Right renal pelvis (tissue), 4 donors: Measurements from ENCODE around the gene GLS2. TPM values are rescaled to one million over a fixed set of nuclear protein-coding genes. Genes with fewer than 3 reads are reported as not detected.
"Not testable (repeated sequence)": the region's sequence is repeated elsewhere in the genome, so short reads cannot be mapped to it uniquely, and the experiment has no call there.

Experiments
- DNase-seq, 4 donors: peaks; one replicate each; pipeline ENCODE4 v3.0.0-alpha.2; 2013; ENCODE audit warnings: low read depth in 4 of 4, low spot score in 3 of 4, missing footprints in 1 of 4
- polyA plus RNA-seq, 4 donors: library from polyadenylated mRNA; unstranded; fragments of 120-200 nt; gene quantifications; one replicate each; pipeline ENCODE4 v1.2.1, GENCODE V29; 2013; ENCODE audit not compliant: insufficient read length in 4 of 4

The GLS2 gene
- polyA plus RNA-seq, 4 donors, result 0.78 to 1.6 (median 1.0) TPM

GRCh38 chr12:56448860-56449621 lies 38.9 kb downstream of the GLS2 start, which contains the start of gene TIMELESS:
TSS of gene TIMELESS (minus strand) at chr12:56449426. CDS start at chr12:56434170, 15,256 bp downstream.
- DNase-seq, result peak; percentile 83 to 96 (median 88)

- DNase-seq, result not testable (repeated sequence)
These were observed 44.8 kb downstream of the GLS2 start for GRCh38 chr12:56443208-56443607.

- no peak for DNase-seq
These were observed 50.4 kb downstream of the GLS2 start for GRCh38 chr12:56437430-56438176.

- no peak for DNase-seq
These were observed 53.1 kb downstream of the GLS2 start for GRCh38 chr12:56434828-56435227.

GRCh38 chr12:56431850-56432249 lies 56.1 kb downstream of the GLS2 start:
- no peak for DNase-seq

GRCh38 chr12:56431288-56431687 lies 56.7 kb downstream of the GLS2 start:
- DNase-seq, result no peak

- DNase-seq, result no peak
These were observed 62.0 kb downstream of the GLS2 start for GRCh38 chr12:56425940-56426438.

GRCh38 chr12:56425193-56425592 lies 62.8 kb downstream of the GLS2 start:
- no peak for DNase-seq

Other genes with a start within 250 kb of the GLS2 start
- 10 to 100 TPM; 28.2 to 32.0 (median 30.3) TPM for gene ANKRD52, start 229.8 kb downstream of the GLS2 start, polyA plus RNA-seq
- gene COQ10A, start 221.2 kb downstream of the GLS2 start, polyA plus RNA-seq, result 10 to 100 TPM; 15.2 to 17.7 (median 16.9) TPM
- 100 to 1,000 TPM; 185 to 206 (median 202) TPM for gene CS, start 187.8 kb downstream of the GLS2 start, polyA plus RNA-seq
- gene CNPY2, start 172.2 kb downstream of the GLS2 start, polyA plus RNA-seq, result 100 to 1,000 TPM; 145 to 167 (median 153) TPM
- 100 to 1,000 TPM in 1 of 4 donors, 10 to 100 TPM in 3; 79.4 to 101 (median 82.0) TPM for gene PAN2, start 154.2 kb downstream of the GLS2 start, polyA plus RNA-seq
- under 1 TPM; 0.49 to 1.00 (median 0.89) TPM for gene IL23A, start 149.3 kb downstream of the GLS2 start, polyA plus RNA-seq
- gene STAT2, start 128.1 kb downstream of the GLS2 start, polyA plus RNA-seq, result 100 to 1,000 TPM in 1 of 4 donors, 10 to 100 TPM in 3; 79.2 to 107 (median 85.1) TPM
- under 1 TPM in 3 of 4 donors, not detected in 1; 0.06 to 0.18 (median 0.11) TPM for gene APOF, start 125.3 kb downstream of the GLS2 start, polyA plus RNA-seq
- gene TIMELESS, start 38.7 kb downstream of the GLS2 start, polyA plus RNA-seq, result 10 to 100 TPM; 33.6 to 38.4 (median 36.9) TPM
- under 1 TPM in 2 of 4 donors, not detected in 2; 0.22 to 0.37 TPM for gene MIP, start 33.5 kb downstream of the GLS2 start, polyA plus RNA-seq
- gene SPRYD4, start 19.6 kb downstream of the GLS2 start, polyA plus RNA-seq, result 1 to 10 TPM; 3.5 to 4.8 (median 4.3) TPM
- gene RBMS2, start 33.7 kb upstream of the GLS2 start, polyA plus RNA-seq, result 10 to 100 TPM; 36.2 to 50.5 (median 42.6) TPM
- gene BAZ2A, start 142.2 kb upstream of the GLS2 start, polyA plus RNA-seq, result 10 to 100 TPM; 72.5 to 89.3 (median 81.7) TPM
- gene ATP5F1B, start 157.8 kb upstream of the GLS2 start, polyA plus RNA-seq, result 1,000 to 10,000 TPM; 1,014 to 1,093 (median 1,047) TPM
- 100 to 1,000 TPM; 325 to 383 (median 364) TPM for gene PTGES3, start 200.1 kb upstream of the GLS2 start, polyA plus RNA-seq
- 1,000 to 10,000 TPM; 2,242 to 2,254 (median 2,248) TPM for gene NACA, start 237.1 kb upstream of the GLS2 start, polyA plus RNA-seq